ENCODE data around the gene EHBP1. TPM values are rescaled to one million over a fixed set of nuclear protein-coding genes. Genes with fewer than 3 reads are reported as not detected.

Gene EHBP1
- total RNA-seq = 10 to 100 TPM; 64.6 to 67.6 TPM
- long read RNA-seq, donor 1, partial matches to known transcripts = 7 of 20 reads
- long read RNA-seq, donor 1, other reads (novel, unspliced or antisense) = 10 of 20 reads
- long read RNA-seq, donor 2, partial matches to known transcripts = 11 of 21 reads
- long read RNA-seq, donor 2, other reads (novel, unspliced or antisense) = 7 of 21 reads

DNA sequence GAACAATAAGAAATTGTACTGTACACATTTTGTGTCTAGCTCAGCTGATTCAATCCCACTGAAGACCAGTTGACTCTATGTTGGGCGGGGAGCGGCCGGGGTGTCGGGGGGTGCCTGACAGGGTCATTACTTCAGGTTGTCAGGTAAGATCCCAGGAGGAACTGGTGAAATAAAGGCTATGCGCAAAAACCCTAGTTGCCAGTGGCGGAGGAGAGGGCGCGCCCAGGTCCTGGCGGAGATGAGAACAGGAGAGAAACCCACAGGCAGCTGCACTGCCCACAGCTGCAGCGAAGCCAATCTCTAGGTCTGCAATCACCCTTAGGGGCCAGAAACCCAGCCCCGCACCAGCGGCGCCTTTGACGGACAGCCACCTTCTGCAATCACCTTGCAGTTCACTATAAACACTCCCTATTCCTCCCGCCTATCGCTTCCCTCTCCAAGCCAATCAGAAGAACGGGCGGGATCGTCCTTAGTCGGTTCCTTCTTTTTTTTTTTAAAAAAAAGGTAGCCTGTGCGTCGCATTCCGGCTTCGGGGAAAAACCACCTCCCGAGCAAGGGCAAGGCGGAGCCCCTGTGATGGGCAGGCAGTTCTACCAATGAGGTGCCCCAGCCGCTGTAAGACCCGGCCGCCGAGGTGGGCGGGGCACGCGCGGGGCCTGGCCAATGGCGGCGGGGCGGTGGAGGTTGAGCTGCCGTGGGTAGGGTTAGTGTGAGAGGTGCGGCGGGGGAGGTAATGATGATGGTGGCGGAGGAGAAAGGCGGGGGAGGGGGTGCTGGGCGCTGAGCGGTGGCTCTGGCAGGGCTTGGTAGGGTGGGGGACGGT, at the start of gene EHBP1:
EHBP1 (plus strand) TSS at position 707 of the 823 bp plus-strand sequence. CDS start 1,479 bp downstream, outside the sequence.
- intact Hi-C loops (cut with DNase I) = loop anchor here (5.0 to 10.0 kb wide), 2 partner anchors 60 to 248 kb away; no protein-coding TSS in a partner anchor
- DNase-seq (ENCODE audit: low spot score) = peak; percentile 100

- DNase-seq (ENCODE audit: low spot score) = no peak
- intact Hi-C loops (cut with DNase I) = no loop called here
Observed at GRCh38 chr2:62657783-62658182, 47.7 kb upstream of the EHBP1 start.

DNA sequence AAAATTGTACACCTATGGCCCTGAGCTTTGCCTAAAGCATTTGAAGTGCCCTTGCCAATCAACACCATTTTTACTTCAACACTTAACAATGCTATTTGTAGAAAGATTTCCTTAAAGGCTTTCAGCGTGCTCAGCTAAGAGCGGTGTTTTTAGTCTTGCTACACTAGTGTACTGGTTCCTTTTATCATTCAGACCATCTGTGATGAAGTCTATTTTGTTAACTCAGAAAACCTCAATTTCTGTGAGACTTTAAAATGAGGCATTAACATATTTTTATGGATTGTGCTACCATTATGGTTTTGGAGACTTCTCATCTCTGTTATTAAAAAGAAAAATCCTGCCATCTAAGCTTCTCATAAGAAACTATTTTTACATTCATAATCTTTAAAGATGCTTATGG, 46.6 kb upstream of the EHBP1 start:
- DNase-seq (ENCODE audit: low spot score) = no peak
- intact Hi-C loops (cut with DNase I) = no loop called here

GRCh38 chr2:62660087-62660486, 45.4 kb upstream of the EHBP1 start:
- intact Hi-C loops (cut with DNase I) = no loop called here
- DNase-seq (ENCODE audit: low spot score) = no peak

DNA sequence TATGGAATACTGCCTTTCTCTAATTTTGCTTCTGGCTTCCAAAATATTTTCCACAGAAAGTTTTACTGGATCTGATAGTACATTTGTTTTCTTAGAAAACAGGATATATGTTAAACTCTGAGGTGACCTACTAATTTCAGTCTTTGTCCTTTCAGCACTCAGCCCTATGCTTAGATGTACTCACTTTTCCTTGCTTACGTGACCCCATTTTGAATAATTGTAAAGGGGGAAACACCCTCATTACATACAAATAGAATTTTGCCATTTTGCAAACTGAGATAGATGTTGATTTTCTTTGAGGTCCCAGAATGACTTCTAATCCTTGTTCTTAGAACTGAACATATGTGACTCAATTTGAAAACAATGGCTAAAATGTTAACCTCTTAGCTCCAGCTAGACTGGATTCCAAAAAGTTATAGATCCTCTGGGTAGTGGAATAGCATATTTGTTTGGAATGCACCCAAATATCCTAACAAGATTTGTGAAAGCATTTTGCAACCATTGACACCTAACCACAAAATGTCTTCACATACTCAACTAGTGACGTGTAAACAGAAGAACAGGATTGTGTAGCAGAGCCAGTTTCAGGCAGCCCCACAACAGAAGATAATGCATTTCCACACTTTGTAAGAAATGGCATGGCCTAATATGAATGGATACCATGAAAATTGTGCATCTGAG, 44.8 kb upstream of the EHBP1 start:
- DNase-seq (ENCODE audit: low spot score) = no peak
- intact Hi-C loops (cut with DNase I) = no loop called here

DNA sequence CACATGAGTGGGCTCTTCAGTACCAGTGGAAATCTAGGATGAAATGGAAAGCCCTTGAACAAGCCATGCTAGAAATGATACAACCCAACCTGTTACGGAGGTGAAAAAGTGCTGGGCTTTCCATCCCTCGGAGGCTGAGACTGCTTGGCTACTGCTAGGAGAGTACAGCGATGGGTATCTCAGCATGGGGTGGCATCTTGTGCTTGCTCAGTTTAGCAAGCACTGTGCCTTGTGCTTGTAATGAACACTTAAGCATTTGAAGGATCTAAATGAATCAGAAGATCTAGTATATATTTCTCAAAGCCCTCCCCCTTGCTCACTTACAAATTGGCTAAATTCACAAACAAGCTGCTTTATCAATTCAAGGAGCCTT, 44.3 kb upstream of the EHBP1 start:
- intact Hi-C loops (cut with DNase I) = no loop called here
- no peak for DNase-seq (ENCODE audit: low spot score)

- no peak for DNase-seq (ENCODE audit: low spot score)
- intact Hi-C loops (cut with DNase I) = loop anchor here in 1 of 2 donors (2.0 kb wide), 1 partner anchor 291 kb away; no protein-coding TSS in a partner anchor
Observed at GRCh38 chr2:62662131-62662530, 43.4 kb upstream of the EHBP1 start.

DNA sequence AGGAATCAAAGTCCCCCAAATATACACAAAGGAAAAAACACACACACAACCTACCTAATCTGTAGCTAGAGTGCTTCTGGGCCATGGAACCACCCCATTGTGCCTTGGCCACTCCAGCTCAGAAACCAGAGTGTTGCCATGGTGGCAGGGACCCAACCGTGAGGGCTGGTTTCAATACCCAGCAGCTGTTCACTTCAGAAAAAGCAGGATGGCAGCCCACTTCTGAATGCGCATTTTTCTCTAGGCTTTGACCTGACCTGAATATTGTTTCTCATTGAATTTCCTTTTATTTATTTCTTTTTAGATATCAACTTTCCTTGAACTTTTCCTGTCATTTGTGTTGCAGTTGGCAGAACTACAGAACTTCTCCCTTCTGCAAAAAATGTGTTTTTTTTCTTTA, 43.0 kb upstream of the EHBP1 start:
- no peak for DNase-seq (ENCODE audit: low spot score)
- intact Hi-C loops (cut with DNase I) = loop anchor here in 1 of 2 donors (2.0 kb wide), 1 partner anchor 292 kb away; no protein-coding TSS in a partner anchor

GRCh38 chr2:62663411-62663810, 42.1 kb upstream of the EHBP1 start:
- intact Hi-C loops (cut with DNase I) = loop anchor here in 1 of 2 donors (2.0 kb wide), 1 partner anchor 293 kb away; no protein-coding TSS in a partner anchor
- no peak for DNase-seq (ENCODE audit: low spot score)

- no peak for DNase-seq (ENCODE audit: low spot score)
- intact Hi-C loops (cut with DNase I) = loop anchor here in 1 of 2 donors (2.0 kb wide), 1 partner anchor 293 kb away; no protein-coding TSS in a partner anchor
Observed at GRCh38 chr2:62663920-62664795, 41.4 kb upstream of the EHBP1 start.

- intact Hi-C loops (cut with DNase I) = no loop called here
- DNase-seq (ENCODE audit: low spot score) = no peak
Observed at GRCh38 chr2:62665446-62665845, 40.1 kb upstream of the EHBP1 start.

DNA sequence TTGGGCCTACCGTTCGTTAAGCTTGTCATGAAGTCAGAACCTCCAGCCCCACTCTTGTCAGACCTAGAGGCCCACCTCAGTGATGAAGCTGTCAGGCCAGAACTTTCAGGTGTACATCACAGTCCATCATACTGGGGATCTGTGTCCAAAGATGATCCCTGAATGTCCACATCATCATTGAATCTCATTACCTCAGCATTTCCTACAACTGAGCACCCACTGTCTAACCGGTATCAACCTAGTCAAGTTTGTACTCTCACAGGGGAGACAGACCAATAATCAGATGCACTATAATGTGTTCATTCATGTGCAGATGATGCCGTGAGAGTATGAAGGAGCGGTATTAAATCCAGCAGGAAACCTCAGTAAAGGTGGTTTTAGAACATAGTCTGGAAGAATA, 36.3 kb upstream of the EHBP1 start:
- intact Hi-C loops (cut with DNase I) = no loop called here
- DNase-seq (ENCODE audit: low spot score) = no peak

- no peak for DNase-seq (ENCODE audit: low spot score)
- intact Hi-C loops (cut with DNase I) = no loop called here
Observed at GRCh38 chr2:62672601-62673000, 32.9 kb upstream of the EHBP1 start.

DNA sequence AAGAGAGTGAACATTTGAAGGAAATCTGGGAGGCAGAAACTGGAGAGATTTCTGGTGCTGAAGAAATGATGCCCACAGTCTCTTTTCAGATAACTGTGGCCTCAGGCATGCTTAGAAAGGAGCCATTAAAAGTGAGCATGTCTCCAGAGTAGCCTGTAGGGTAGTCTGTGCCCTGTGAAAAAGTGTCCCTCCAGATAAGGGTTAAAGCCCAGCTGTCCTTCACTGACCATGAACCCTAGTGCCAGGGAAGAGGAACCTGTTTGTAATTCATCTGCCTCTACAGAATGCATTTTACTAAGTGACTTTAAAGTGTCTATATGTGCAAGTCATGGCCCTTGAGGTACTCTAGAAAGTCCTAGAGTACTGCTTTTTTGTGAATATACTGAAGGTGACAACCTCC, 30.5 kb upstream of the EHBP1 start:
- no peak for DNase-seq (ENCODE audit: low spot score)
- intact Hi-C loops (cut with DNase I) = no loop called here

DNA sequence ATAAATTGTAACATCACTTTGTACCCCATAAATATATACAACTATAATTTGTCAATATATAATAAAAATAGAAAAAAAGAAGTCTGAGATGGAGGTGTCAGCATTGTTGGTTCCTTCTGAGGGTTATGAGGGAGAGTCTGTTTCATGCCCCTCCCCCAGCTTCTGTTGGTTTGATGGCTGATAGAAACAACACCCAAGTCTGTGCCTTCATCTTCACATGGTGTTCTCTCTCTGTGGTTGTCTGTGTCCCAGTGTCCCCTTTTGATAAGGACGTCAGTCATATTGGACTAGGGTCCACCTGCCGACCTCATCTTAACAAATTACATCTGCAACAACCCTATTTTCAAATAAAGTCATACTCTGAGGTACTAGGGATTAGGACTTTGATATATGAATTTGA, 20.3 kb upstream of the EHBP1 start:
- DNase-seq (ENCODE audit: low spot score) = no peak

GRCh38 chr2:62686012-62686685, 19.4 kb upstream of the EHBP1 start:
- intact Hi-C loops (cut with DNase I) = no loop called here
- DNase-seq (ENCODE audit: low spot score) = no peak

More for the DNA sequence above, 20.3 kb upstream of the EHBP1 start:
- intact Hi-C loops (cut with DNase I) = no loop called here

GRCh38 chr2:62687636-62688035, 17.9 kb upstream of the EHBP1 start:
- no peak for DNase-seq (ENCODE audit: low spot score)
- intact Hi-C loops (cut with DNase I) = no loop called here

- no peak for DNase-seq (ENCODE audit: low spot score)
- intact Hi-C loops (cut with DNase I) = no loop called here
Observed at GRCh38 chr2:62688771-62689170, 16.7 kb upstream of the EHBP1 start.

- intact Hi-C loops (cut with DNase I) = no loop called here
- no peak for DNase-seq (ENCODE audit: low spot score)
Observed at GRCh38 chr2:62691186-62691585, 14.3 kb upstream of the EHBP1 start.
